ENCODE results near the gene MGAT1.

The MGAT1 gene

DNA sequence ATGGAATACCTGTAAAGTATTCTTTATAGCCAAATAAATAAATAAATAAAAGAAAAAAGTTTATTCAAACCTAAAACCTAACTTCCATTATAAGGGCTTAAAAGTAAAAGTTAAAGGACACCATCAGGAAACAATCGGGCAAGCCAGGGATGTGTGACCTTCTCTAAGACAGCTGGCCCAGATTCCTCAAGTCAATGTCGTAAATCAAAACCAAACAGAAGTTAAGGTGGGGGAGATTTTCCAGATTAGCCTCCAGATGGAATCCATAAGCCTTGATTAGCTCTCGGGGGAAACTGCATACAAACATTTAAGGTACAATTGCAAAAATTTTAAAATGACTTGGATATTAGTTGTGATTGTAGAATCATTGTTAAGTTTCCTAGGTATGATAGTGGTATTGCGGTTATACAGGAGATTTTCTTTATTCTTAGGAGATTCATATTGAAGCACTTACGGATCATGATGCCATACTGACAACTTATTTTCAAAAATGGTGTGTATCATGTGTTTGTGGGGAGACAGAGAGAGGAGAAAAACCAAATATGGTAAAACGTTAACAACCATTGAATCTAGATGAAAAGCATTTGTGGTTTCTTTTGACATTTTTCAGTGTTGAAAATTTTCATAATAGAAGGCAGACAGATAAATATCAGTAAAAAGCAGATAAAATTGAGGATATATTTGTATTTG, 21.5 kb upstream of the MGAT1 start:
- H3K4me3 ChIP-seq (ENCODE audit: low read depth, low read length, poor library complexity, severe bottlenecking), result no peak overlapping the region
- H3K9me3 ChIP-seq (ENCODE audit: low read length), result no peaks in the 10 kb centered on the region
- H3K36me3 ChIP-seq (ENCODE audit: insufficient read depth, low read length), result no peaks in the 10 kb centered on the region; the same call in 1 of the 2 replicates
- H4K20me1 ChIP-seq (ENCODE audit: insufficient read depth, low read length), result no peaks in the 10 kb centered on the region
- H3K4me2 ChIP-seq (ENCODE audit: low read length), result no peak overlapping the region
- H3K9me2 ChIP-seq (ENCODE audit: low read depth, low read length), result no peaks in the 10 kb centered on the region
- peaks cover 17% of the 10 kb centered on the region for H3K4me1 ChIP-seq (ENCODE audit: insufficient read depth, low read length, severe bottlenecking)
- H3K27ac ChIP-seq (ENCODE audit: low read depth, low read length, poor library complexity, severe bottlenecking), result no peak overlapping the region
- no peaks in the 10 kb centered on the region for H3K27me3 ChIP-seq (ENCODE audit: insufficient read depth, low read length)
- no peak overlapping the region for H3K9ac ChIP-seq (ENCODE audit: low read length)
- H3F3A ChIP-seq (ENCODE audit: insufficient read depth, low read length), result no peaks in the 10 kb centered on the region
- no peak for TF ChIP-seq EZH2 (IDR thresholded peaks at IDR 0.05; ENCODE audit: borderline replicate concordance, low read length)
- TF ChIP-seq, protein P1, sequence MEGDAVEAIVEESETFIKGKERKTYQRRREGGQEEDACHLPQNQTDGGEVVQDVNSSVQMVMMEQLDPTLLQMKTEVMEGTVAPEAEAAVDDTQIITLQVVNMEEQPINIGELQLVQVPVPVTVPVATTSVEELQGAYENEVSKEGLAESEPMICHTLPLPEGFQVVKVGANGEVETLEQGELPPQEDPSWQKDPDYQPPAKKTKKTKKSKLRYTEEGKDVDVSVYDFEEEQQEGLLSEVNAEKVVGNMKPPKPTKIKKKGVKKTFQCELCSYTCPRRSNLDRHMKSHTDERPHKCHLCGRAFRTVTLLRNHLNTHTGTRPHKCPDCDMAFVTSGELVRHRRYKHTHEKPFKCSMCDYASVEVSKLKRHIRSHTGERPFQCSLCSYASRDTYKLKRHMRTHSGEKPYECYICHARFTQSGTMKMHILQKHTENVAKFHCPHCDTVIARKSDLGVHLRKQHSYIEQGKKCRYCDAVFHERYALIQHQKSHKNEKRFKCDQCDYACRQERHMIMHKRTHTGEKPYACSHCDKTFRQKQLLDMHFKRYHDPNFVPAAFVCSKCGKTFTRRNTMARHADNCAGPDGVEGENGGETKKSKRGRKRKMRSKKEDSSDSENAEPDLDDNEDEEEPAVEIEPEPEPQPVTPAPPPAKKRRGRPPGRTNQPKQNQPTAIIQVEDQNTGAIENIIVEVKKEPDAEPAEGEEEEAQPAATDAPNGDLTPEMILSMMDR (IDR thresholded peaks at IDR 0.05; ENCODE audit: low read length), result no peak
- H3K79me2 ChIP-seq (ENCODE audit: insufficient read depth, low read length), result no peaks in the 10 kb centered on the region
- H2AFZ ChIP-seq (ENCODE audit: low read length), result no peak overlapping the region

DNA sequence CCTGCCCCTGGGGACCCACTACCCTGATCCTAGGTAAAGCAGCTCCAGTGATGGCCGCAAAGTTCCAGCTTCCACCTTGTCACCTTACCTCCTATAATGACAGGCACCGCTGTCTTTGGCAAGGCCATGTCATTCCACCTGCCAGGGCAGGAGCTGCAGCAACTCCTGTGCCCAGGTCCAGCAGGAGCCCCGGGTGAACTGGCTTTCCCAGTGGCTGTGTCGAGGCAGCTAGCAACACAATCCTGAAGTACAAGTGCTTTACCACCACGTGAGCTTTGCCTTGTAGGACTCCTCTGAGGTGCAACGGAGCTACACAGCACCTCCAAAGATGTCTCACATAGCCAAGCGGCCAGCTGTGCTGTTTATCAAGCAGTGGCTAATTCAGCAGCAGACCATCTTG, 20.7 kb upstream of the MGAT1 start:
- H2AFZ ChIP-seq (ENCODE audit: low read length), result no peak overlapping the region
- TF ChIP-seq EZH2 (IDR thresholded peaks at IDR 0.05; ENCODE audit: borderline replicate concordance, low read length), result no peak
- TF ChIP-seq, protein P1 (IDR thresholded peaks at IDR 0.05; ENCODE audit: low read length), result no peak
- no peak overlapping the region for H3K27ac ChIP-seq (ENCODE audit: low read depth, low read length, poor library complexity, severe bottlenecking)
- H3K36me3 ChIP-seq (ENCODE audit: insufficient read depth, low read length), result no peaks in the 10 kb centered on the region
- no peaks in the 10 kb centered on the region for H3K27me3 ChIP-seq (ENCODE audit: insufficient read depth, low read length)
- no peaks in the 10 kb centered on the region for H3F3A ChIP-seq (ENCODE audit: insufficient read depth, low read length)
- no peaks in the 10 kb centered on the region for H3K79me2 ChIP-seq (ENCODE audit: insufficient read depth, low read length)
- H3K9me3 ChIP-seq (ENCODE audit: low read length), result no peaks in the 10 kb centered on the region
- H3K4me1 ChIP-seq (ENCODE audit: insufficient read depth, low read length, severe bottlenecking), result peaks cover 21% of the 10 kb centered on the region
- H3K4me2 ChIP-seq (ENCODE audit: low read length), result no peak overlapping the region
- no peaks in the 10 kb centered on the region for H3K9me2 ChIP-seq (ENCODE audit: low read depth, low read length)
- no peak overlapping the region for H3K9ac ChIP-seq (ENCODE audit: low read length)
- H3K4me3 ChIP-seq (ENCODE audit: low read depth, low read length, poor library complexity, severe bottlenecking), result no peak overlapping the region
- no peaks in the 10 kb centered on the region for H4K20me1 ChIP-seq (ENCODE audit: insufficient read depth, low read length)

DNA sequence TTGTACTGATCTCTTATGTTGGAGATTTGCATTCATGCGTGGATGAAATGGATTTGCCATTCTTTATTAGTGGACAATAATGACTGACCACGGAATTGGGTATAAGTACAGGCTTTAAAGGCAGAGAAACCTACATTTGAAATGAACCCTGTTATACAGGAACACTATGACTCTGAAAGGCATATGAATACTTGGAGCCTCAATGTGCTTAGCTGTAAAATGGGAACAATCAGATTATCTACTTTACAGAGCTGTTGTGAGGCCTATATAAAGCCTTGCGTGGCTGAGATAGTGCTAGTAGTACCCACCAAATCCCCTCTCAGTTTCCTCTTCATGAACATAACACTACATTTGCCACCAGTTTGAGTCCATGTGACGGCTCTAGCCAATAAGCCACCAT, 18.9 kb upstream of the MGAT1 start:
- H3K4me3 ChIP-seq (ENCODE audit: low read depth, low read length, poor library complexity, severe bottlenecking), result no peak overlapping the region
- H3K9me3 ChIP-seq (ENCODE audit: low read length), result no peaks in the 10 kb centered on the region
- no peaks in the 10 kb centered on the region for H3K27me3 ChIP-seq (ENCODE audit: insufficient read depth, low read length)
- H3K36me3 ChIP-seq (ENCODE audit: insufficient read depth, low read length), result no peaks in the 10 kb centered on the region
- H3K4me2 ChIP-seq (ENCODE audit: low read length), result no peak overlapping the region
- no peaks in the 10 kb centered on the region for H3K9me2 ChIP-seq (ENCODE audit: low read depth, low read length)
- peak overlapping the region; percentile 70 for H3K27ac ChIP-seq (ENCODE audit: low read depth, low read length, poor library complexity, severe bottlenecking)
- no peaks in the 10 kb centered on the region for H4K20me1 ChIP-seq (ENCODE audit: insufficient read depth, low read length)
- TF ChIP-seq, protein P1 (IDR thresholded peaks at IDR 0.05; ENCODE audit: low read length), result no peak
- TF ChIP-seq EZH2 (IDR thresholded peaks at IDR 0.05; ENCODE audit: borderline replicate concordance, low read length), result no peak
- H3K4me1 ChIP-seq (ENCODE audit: insufficient read depth, low read length, severe bottlenecking), result peaks cover 39% of the 10 kb centered on the region
- no peaks in the 10 kb centered on the region for H3K79me2 ChIP-seq (ENCODE audit: insufficient read depth, low read length)
- H2AFZ ChIP-seq (ENCODE audit: low read length), result no peak overlapping the region
- H3K9ac ChIP-seq (ENCODE audit: low read length), result no peak overlapping the region
- no peaks in the 10 kb centered on the region for H3F3A ChIP-seq (ENCODE audit: insufficient read depth, low read length)

Measured in OCI-LY1 (cell line).